NCI-H510A (cell line): ENCODE data around the gene NNT.
A peak's percentile ranks its signal among the peaks of the same experiment; 100 is the strongest.
"Not testable (repeated sequence)": the region's sequence is repeated elsewhere in the genome, so short reads cannot be mapped to it uniquely, and the experiment has no call there.

Experiments used
- DNase-seq: peaks from one replicate; lab custom pipeline; 2025; lab: John Stamatoyannopoulos, UW

The NNT gene

DNA sequence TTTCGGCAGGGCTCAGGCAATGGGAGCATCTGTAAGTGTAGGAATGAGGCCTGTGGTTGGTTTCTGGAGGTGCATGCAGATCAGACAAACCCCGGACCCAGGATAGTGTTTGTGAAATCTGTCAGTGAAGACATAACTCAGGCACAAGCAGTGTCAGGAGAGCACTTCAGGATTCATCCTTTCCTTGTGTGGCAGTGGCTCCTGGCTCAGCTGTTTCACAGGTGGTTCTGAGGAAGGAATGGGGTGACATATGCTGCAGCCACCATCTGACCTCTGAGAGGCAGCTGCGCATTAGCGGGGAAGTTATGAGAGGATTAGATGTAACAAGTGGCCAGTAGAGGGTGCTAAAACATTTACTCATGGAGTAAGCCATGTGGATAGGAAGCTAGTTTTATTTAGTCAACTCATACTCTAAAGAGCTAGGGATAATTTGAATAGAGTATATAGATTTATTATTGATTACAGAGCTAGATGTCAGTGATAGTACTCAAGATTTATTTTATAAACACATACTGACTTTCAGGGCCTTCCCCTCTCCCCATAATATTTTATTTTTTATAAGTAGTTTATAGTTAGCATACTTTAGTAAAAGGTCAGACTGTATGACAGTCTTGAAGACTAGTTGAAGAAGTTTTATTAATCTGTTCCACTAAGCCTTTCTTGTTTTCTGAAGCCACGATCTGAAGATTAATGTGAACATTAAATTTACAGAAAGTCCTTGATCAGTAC lies 28.4 kb downstream of the NNT start:
- DNase-seq: peak; percentile 82

GRCh38 chr5:43634621-43635020 lies 31.6 kb downstream of the NNT start:
- DNase-seq: no peak

- DNase-seq: no peak
These were observed 32.4 kb downstream of the NNT start for GRCh38 chr5:43635374-43635773.

DNA sequence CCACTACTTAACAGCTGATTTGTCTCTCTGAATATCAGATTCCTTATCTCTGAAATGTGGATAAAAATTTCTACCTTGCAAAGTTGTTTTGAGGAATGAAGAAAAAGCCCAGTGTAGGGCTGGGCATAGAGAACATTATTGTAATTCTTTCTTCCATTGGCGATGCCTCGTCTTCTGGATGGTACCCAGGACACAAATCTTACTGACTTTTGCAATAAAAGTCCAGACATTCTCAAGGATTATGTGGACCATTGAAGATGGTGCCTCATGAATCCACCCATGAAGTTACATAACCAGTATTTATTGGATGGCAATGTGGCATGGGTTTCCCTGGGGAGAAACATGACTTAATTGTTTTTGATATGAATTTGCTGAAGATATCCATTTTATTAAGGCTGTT lies 33.1 kb downstream of the NNT start:
- DNase-seq: no peak

- DNase-seq: no peak
These were observed 34.4 kb downstream of the NNT start for GRCh38 chr5:43637416-43637815.

- DNase-seq: no peak
These were observed 35.1 kb downstream of the NNT start for GRCh38 chr5:43638107-43638506.

DNA sequence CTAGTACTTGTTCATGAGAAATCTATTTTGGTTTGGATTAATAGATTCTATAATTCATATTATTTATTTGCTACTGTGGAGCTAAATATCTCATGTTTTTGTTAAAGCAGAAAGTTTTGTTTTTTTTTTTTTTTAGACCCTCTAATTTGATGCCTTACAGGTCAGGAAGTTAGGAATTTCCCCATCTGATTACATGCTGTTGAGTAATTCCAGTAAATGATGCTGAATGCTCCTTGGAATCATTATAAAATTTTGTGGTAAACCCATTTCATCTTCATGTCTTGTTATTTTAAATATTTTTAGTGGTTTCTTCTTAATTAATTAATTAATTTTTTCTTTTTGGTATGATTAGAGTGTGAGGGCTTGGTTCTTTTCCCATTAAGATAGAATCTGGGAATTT lies 35.6 kb downstream of the NNT start:
- no peak for DNase-seq

- no peak for DNase-seq
These were observed 36.6 kb downstream of the NNT start for GRCh38 chr5:43639566-43639965.

- DNase-seq: no peak
These were observed 39.4 kb downstream of the NNT start for GRCh38 chr5:43642428-43642827.

GRCh38 chr5:43643327-43643726 lies 40.3 kb downstream of the NNT start:
- no peak for DNase-seq

DNA sequence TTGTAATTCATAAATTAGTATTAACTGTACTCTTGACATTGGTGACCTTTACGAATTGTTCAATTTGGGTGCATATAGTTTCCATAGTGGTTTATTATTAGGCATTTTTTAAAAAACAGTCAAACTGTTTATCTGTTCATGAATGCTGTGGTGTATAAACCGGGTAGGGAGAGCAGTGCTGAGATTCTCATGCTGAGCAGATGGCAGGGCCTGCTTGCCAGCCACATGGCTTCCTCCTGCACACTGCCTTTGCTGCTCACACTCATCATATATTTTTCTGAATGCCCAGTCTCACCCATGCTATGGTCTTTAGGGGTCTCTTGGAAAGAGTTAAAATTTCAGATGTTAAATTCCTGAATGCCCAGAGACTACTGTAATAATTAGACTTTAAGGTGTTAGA lies 40.8 kb downstream of the NNT start:
- no peak for DNase-seq

DNA sequence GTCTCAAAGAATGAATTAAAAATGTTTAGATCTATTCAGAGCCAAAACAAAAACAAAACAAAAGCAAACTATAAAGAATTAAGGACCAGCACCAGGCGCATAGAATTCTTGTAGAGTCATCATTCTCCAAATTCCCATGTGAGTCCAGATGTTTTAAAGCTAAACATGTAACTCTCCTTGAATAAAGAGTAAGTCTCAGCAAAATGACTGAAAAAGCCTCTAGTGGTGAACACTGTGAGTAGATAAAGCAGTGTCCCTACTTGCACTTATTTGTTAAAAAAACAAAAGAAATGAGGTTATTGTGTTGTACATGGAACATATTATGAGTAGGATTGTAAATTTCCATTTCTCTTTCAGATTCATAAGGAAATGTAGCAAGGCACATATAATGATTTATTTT lies 44.0 kb downstream of the NNT start:
- DNase-seq: no peak

DNA sequence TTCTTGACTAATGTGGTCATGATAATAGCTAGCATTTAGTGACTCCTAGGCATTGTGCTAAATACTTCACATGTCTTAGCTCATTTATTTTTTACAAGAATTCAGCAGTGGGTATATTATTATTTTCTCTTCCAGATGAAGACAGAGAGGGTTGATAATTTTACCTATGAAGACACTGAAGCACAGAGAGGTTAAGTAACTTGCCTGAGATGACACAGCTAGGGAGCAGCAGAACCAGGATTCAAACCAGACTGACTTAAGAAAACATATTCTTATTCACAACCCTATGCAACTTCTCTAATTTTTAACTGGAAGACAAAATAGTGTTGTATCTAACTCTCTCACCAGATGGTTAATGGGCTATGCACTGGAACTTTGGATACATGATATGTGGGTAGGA lies 44.8 kb downstream of the NNT start:
- no peak for DNase-seq

DNA sequence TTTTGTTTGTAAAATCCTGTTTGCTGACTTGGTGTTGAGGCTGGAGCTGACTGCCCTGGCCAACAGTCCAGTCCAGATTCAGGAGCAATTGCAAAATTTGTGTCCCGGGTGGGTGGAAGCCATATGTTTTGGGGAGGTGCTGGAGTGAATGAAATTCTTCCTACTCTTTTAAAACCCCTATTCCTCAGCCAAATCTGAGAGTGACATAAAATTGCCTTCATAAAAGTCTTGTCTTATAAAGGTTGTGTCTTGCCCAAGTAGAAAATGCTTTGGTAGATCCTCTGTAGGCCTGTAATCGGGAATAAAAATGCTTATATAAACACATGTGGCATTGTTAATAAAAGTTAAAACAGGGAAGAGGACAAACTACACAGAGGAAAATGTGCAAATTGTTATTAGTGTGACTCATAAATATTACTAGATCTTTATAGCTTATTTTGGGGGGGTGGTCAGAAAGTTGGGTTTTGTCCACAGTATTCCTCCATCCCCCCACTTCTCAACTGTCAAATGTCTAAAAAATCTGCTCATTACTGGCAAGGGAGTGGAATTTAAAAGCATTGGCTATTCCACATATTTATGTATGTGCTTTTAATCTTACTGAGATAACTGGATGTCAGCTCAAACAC lies 45.6 kb downstream of the NNT start:
- no peak for DNase-seq

GRCh38 chr5:43649256-43649655 lies 46.3 kb downstream of the NNT start:
- DNase-seq: no peak

DNA sequence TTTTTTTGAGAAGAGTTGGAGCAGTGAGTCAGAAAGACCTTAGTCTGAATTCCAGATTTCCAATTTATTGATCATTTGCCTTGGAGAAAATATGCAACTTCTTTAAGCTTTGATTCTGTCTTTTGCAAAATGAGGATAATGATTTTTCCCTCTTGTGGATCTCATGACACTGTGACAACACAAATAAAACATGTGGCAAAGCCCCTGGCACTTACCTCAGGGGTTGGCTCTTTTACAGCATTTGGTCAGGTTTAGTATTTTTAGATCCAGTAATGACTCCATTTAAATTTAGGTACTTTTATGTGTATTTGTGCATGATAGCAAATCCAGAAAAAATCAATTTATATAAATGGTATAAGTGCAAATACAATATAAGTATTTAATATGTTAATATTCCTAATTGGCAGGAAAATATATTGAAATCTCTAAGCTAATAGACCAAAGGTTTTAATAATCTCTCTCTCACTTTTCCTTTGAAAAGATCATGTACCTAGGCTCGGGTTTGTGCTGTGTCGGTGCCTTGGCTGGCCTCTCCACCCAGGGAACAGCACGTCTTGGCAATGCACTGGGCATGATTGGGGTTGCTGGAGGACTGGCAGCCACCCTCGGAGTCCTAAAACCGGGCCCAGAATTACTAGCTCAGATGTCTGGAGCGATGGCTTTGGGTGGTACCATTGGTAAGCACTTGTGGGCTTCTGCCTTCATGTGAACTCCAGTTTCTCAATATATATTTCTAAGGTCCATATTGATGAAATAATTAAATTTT lies 49.7 kb downstream of the NNT start:
- DNase-seq: no peak

DNA sequence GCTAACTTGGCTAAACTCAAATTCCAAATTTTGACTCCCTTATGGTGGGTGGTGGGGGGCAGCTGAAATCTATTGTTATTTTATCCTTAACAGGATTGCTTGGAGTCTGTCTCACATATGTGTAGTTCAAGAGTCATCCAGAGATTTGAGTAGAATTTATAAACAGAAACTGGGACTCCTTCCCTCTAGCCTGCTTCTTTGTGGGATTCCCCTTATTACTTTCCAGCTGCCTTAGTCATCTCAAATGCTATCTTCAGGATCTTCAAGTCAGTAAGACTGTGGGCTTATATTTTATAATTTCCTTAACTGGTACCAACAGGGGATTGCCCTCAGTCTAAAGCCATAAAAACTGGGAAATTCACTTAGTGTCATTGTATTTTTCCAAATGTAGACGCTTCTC lies 55.5 kb downstream of the NNT start:
- DNase-seq: no peak

DNA sequence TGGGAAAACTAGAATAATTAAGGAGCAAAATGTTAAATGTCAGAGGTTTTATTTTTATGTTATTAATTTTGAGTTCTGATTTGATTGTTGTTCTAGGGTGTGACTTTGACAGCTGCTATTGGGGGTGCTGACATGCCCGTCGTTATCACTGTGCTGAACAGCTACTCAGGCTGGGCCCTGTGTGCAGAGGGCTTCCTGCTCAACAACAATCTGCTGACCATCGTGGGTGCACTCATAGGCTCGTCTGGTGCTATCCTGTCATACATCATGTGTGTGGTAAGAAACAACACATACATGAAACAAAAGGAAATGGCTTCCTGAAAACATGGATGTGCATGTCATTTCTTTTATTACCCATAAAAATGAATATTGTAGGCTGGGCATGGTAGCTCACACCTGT lies 56.1 kb downstream of the NNT start:
- DNase-seq: no peak

DNA sequence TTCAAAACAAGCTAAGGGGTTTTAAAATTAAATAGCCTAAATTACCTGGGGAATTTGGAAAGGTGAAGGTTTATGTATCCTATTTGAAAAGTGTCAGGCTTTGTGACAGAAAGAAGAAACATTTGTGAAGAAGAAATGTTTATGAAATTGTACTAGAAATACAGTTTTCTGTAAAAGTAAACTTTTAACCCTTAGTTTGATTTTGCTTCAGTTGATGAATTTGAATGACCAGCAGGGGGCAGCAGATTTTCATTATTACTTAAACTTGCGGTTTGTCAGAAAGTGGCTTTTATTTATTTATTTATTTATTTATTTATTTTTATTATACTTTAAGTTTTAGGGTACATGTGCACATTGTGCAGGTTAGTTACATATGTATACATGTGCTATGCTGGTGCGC lies 58.1 kb downstream of the NNT start:
- no peak for DNase-seq

- no peak for DNase-seq
These were observed 60.9 kb downstream of the NNT start for GRCh38 chr5:43663916-43664315.

- no peak for DNase-seq
These were observed 61.6 kb downstream of the NNT start for GRCh38 chr5:43664501-43665040.

DNA sequence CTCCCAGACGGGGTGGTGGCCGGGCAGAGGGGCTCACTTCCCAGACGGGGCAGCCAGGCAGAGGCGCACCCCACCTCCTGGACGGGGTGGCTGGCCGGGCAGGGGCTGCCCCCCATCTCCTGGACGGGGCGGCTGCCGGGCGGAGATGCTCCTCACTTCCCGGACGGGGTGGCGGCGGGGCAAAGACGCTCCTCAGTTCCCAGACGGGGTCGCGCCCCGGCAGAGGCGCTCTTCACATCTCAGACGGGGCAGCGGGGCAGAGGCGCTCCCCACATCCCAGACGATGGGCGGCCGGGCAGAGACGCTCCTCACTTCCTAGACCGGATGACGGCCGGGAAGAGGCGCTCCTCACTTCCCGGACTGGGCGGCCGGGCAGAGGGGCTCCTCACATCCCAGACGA lies 62.8 kb downstream of the NNT start:
- DNase-seq: not testable (repeated sequence)

DNA sequence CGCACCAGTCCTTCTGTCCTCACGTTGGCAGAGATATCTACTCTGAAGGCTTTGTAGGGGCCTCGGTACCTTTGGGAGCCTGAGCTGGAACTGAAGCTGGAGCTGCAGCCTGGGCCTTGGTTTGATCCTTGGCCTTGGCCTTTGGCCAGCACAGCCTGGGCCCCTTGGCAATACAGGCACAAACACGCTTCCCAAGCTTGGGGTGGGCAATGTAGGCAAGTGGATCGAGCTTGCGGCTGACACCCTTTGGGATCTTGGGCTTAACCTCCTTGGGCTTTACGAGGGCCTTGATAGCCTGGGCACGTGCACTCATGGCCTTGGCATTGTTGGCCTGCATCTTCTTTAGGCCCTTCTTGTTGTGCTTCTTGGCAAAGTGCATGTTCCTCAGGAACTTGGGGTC lies 63.7 kb downstream of the NNT start:
- DNase-seq: not testable (repeated sequence)
